Measurements from ENCODE around the gene ZNF582. TPM values are rescaled to one million over a fixed set of nuclear protein-coding genes. Genes with fewer than 3 reads are reported as not detected.
A peak's percentile ranks its signal among the peaks of the same experiment; 100 is the strongest.

ZNF582 gene
- 1 to 10 TPM; 1.9 to 3.3 TPM for total RNA-seq

DNA sequence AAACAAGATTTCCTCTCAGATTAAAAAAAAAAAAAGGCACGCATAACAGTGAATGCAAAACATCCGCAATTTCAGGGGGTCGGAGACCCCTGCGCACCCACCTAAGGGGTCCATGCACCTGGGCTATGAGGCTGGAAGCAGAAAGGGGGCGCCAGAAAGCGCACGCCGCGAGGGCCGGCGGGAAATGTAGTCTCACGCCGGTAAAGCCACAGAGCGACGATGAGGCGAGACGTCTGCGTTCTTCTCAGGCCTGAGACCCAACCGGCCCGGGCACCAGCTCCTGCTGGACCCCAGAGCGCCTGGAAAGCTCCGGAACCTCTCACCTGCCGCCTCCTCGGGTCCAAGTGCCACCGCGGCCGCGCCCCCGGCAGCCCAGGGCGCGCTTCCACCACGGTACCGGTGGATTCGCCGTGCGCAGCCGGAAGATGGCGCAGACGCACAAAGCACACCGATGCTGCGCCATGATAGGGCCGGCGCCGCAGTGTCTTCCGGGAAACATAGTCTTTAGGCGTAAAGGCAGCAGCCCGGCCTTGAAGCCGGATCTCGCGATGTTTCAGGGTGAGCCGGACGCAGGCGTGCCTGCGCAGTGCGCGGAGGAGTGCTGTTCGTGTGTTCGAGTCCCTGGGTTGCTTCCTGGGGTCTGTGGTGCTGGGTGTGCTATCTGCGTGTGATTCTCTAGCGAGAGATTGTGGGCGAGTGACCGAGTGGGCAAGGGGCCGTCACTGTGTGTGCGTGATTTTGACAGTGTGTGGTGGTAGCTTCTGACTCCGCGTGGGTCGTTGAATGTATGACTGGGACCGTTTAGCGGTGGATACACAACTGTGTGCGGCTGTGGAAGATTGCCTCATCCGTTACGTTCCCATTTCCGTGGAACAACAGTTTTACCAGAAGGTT is at the start of gene ZNF582:
Gene ZNF582 (minus strand): TSS at position 416 of the 894 bp plus-strand sequence. CDS start 1,782 bp downstream, outside the sequence.
- peaks cover 40% of the 10 kb centered on the region for H3K9me3 Mint-ChIP-seq (ENCODE audit: low read depth)
- ATAC-seq (peak; percentile 99), DNase-seq (peak; percentile 97)
- H3K4me3 Mint-ChIP-seq, result peak within 1 kb of the TSS; percentile 86
- peak within 1 kb of the TSS; percentile 91 for H3K27ac Mint-ChIP-seq
- peaks cover 13% of the 10 kb centered on the region for H3K4me1 Mint-ChIP-seq
- CTCF ChIA-PET, result interaction anchor here (1.1 kb wide), 1 partner anchor 10 kb away, joined by 3 read pairs; the partner anchor contains the start of gene ZNF583
- no peaks in the 10 kb centered on the region for H3K27me3 Mint-ChIP-seq
- H3K36me3 Mint-ChIP-seq, result peaks cover 56% of the 10 kb centered on the region

DNA sequence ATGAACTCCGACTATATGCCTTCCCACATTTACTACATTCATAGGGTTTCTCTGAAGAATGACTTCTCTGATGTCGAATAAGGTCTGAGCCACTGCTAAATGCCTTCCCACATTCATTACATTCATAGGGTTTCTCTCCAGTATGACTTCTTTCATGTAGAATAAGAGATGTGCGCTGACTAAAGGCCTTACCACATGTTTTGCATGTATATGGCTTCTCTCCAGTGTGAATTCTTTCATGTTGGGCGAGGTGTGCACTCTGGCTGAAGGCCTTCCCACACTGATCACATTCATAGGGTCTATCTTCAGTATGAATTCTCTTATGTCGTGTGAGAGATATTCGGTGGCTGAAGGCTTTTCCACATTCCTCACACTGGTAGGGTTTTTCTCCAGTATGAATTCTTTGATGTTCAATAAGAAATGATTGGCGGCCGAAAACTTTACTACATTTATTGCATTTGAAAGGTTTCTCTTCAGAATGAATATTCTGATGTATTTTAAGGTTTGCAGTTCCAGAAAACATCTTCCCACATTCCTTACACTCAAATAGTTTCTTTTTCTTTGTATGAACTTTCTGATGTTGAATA is 48.0 kb upstream of the ZNF582 start:
- CTCF ChIA-PET, result no interaction called here
- no peak for DNase-seq
- peaks cover 9% of the 10 kb centered on the region for H3K36me3 Mint-ChIP-seq
- H3K27ac Mint-ChIP-seq, result no peak overlapping the region
- no peaks in the 10 kb centered on the region for H3K4me1 Mint-ChIP-seq
- no peak overlapping the region for H3K4me3 Mint-ChIP-seq
- peaks cover 55% of the 10 kb centered on the region for H3K9me3 Mint-ChIP-seq (ENCODE audit: low read depth)
- ATAC-seq, result no peak
- H3K27me3 Mint-ChIP-seq, result no peaks in the 10 kb centered on the region

DNA sequence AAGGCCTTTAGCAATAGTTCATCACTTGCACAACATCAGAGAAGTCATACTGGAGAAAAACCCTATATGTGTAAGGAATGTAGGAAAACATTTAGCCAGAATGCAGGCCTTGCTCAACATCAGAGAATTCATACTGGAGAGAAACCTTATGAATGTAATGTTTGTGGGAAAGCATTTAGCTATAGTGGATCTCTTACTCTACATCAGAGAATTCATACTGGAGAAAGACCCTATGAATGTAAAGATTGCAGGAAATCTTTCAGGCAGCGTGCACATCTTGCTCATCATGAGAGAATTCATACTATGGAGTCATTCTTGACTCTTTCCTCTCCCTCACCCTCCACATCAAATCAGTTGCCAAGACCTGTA is 30.6 kb upstream of the ZNF582 start:
- CTCF ChIA-PET, result no interaction called here
- no peak for ATAC-seq

DNA sequence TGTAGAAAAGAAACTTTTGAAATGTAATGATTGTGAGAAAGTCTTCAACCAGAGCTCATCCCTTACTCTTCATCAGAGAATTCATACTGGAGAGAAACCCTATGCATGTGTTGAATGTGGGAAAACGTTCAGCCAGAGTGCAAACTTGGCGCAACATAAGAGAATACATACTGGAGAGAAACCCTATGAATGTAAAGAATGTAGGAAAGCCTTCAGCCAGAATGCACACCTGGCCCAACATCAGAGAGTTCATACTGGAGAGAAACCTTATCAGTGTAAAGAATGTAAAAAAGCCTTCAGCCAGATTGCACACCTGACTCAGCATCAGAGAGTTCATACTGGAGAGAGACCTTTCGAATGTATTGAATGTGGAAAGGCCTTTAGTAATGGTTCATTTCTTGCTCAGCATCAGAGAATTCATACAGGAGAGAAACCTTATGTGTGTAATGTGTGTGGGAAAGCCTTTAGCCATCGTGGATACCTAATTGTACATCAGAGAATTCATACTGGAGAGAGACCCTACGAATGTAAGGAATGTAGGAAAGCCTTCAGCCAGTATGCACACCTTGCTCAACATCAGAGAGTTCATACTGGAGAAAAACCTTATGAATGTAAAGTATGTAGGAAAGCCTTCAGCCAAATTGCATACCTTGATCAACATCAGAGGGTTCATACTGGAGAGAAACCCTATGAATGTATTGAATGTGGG is 30.1 kb upstream of the ZNF582 start:
- CTCF ChIA-PET, result no interaction called here
- Mint-ChIP-seq H3K9me3 (ENCODE audit: low read depth) (peaks cover 57% of the 10 kb centered on the region), H3K27me3 (no peaks in the 10 kb centered on the region), H3K4me3 (no peak overlapping the region), H3K27ac (no peak overlapping the region), H3K36me3 (peaks cover 56% of the 10 kb centered on the region), H3K4me1 (no peaks in the 10 kb centered on the region)
- DNase-seq (no peak), ATAC-seq (no peak)

More for the DNA sequence above, 30.6 kb upstream of the ZNF582 start:
- H3K36me3 Mint-ChIP-seq, result peaks cover 51% of the 10 kb centered on the region
- DNase-seq, result no peak
- no peak overlapping the region for H3K27ac Mint-ChIP-seq
- H3K4me3 Mint-ChIP-seq, result no peak overlapping the region
- H3K27me3 Mint-ChIP-seq, result no peaks in the 10 kb centered on the region
- no peaks in the 10 kb centered on the region for H3K4me1 Mint-ChIP-seq
- peaks cover 54% of the 10 kb centered on the region for H3K9me3 Mint-ChIP-seq (ENCODE audit: low read depth)

DNA sequence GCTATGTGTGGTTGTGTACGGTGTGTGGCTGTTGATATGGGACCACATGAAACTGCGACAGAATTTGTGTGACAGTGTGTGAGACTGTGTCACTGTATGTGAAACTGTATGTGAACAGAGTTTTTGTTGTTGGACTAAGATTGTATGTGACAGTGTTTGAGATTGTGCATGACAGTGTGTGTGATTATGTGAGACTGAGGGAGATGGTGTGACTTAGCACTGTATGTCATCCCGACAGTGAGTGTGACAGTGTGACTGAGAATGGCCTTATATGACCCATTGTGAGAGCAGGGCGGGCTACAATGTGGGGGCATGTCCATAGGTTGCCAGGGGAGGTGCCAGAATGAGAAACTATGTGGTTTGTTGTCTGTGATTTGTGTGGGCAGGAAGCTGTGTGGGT is 11.7 kb upstream of the ZNF582 start:
- DNase-seq (peak; percentile 43), ATAC-seq (no peak)
- CTCF ChIA-PET, result no interaction called here
- no peaks in the 10 kb centered on the region for H3K27me3 Mint-ChIP-seq
- peaks cover 64% of the 10 kb centered on the region for H3K36me3 Mint-ChIP-seq
- peak overlapping the region; percentile 79 for H3K4me3 Mint-ChIP-seq
- peak overlapping the region; percentile 80 for H3K27ac Mint-ChIP-seq
- peaks cover 46% of the 10 kb centered on the region for H3K9me3 Mint-ChIP-seq (ENCODE audit: low read depth)
- peaks cover 17% of the 10 kb centered on the region for H3K4me1 Mint-ChIP-seq

DNA sequence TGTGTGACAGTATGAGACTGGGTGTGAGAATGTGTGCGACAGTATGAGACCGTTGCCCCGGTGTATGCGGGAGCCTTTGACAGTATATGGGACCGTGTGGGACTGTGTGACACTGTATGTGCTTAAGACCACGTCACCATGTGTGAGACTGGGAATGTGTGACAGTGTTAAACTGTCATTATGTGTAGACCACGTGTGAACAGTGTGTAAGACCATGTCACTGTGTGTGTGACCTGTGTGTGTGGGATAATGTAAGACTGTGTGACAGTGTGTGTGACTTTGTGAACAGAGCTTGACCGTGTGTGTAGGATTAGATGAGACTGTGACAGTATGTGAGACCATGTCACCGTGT is 11.3 kb upstream of the ZNF582 start:
- ATAC-seq (peak; percentile 3), DNase-seq (peak; percentile 42)
- Mint-ChIP-seq H3K27me3 (no peaks in the 10 kb centered on the region), H3K4me1 (peaks cover 17% of the 10 kb centered on the region), H3K27ac (peak overlapping the region; percentile 80), H3K9me3 (ENCODE audit: low read depth) (peaks cover 43% of the 10 kb centered on the region), H3K36me3 (peaks cover 62% of the 10 kb centered on the region), H3K4me3 (peak overlapping the region; percentile 79)
- CTCF ChIA-PET, result no interaction called here

DNA sequence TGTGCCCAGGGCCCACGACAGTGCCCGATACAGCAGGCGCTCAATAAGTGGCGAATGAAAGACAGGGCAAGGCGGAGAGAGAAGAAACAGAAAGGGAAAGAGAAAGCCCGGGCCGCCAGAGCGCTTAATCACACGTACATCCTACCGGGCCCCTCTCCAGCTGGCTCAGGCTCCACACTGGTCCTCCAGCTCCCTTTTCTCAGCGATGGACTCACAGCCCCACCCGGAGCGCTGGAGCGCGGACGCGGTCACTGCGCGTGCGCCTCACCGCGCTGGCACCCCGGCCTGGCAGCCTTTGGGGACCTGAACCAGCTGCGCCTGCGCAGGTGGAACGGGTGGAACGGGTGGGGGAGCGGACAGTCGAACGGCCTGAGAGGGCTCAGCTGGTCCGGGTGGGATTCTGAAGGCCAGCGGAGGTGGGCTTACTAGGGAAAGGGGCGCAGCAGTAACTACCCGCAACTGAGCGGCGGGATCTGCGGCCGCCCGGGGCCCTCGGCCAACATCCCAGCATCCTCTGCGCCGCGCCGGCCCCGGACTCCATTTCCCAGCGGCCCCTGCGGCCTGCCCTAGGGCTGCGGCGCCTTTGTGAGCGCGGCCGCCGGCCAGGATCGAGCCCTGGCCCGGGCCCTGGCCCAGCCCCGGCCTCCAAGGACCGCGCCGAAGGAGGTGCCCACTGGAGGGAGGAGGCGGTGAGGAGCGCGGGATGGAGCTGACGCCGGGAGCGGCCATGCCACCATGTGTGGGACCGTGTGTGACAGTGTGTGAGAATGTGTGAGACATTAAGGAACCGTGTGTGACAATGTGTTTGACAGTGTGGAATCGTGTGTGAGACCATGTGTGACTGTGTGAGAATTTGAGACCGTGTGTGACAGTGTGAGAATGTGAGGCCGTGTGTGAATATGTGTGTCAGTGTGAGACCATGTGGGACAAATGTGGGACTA is 10.7 kb upstream of the ZNF582 start, which contains the start of gene ZNF583:
Gene ZNF583 (plus strand): TSS at position 569 of the 941 bp plus-strand sequence. CDS start 2,783 bp downstream, outside the sequence.
- Mint-ChIP-seq H3K36me3 (peaks cover 64% of the 10 kb centered on the region), H3K4me1 (peaks cover 17% of the 10 kb centered on the region), H3K27me3 (no peaks in the 10 kb centered on the region), H3K4me3 (peak within 1 kb of the TSS; percentile 79), H3K9me3 (ENCODE audit: low read depth) (peaks cover 45% of the 10 kb centered on the region), H3K27ac (peak within 1 kb of the TSS; percentile 80)
- CTCF ChIA-PET, result interaction anchor here (0.7 to 1.0 kb wide), 4 partner anchors 9 to 133 kb away, joined by 3 to 4 read pairs (median 3); partner anchors contain the start of gene ZNF582
- ATAC-seq (peak; percentile 91), DNase-seq (peak; percentile 94)

DNA sequence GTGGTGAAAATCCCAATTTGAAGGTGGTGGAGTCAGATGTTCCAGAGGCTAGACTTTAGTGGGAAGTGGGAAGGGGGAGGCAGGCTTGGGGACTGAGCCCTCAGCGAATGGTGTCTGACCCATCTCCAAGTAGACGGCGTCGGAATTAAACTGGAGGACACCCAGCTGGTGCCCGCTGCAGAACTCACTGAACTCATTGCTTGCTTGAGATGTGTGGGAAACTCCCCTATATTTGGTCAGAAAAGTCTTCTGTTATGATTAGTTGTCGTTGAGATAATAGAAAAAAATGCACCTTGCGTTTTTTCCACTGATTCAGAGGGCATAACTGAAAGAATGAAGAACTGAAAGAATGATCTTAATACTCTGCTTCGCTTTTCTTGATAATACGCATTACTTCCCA is 9.9 kb upstream of the ZNF582 start:
- H3K36me3 Mint-ChIP-seq, result peaks cover 64% of the 10 kb centered on the region
- no peak for ATAC-seq

DNA sequence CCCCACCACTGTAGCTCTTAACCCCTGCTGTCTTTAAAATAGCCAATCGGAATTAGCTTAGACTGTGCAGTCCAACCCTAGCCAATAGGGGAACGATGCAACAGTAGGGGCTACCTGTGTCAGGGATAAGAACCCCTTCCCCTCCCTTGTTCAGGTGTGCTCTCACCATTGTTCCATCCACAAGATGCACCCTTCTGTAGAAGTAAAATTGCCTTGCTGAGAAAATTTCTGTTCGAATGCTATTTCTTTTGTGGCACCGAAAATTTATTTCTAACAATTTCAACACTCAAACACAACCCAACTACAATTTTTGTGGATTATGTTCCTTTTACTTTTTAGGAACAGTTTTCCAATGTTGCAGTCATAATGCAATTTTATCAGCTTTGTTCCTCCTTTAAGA is 7.2 kb upstream of the ZNF582 start:
- Mint-ChIP-seq H3K36me3 (peaks cover 53% of the 10 kb centered on the region), H3K4me3 (no peak overlapping the region), H3K27me3 (no peaks in the 10 kb centered on the region), H3K27ac (no peak overlapping the region), H3K9me3 (ENCODE audit: low read depth) (peaks cover 41% of the 10 kb centered on the region), H3K4me1 (peaks cover 17% of the 10 kb centered on the region)
- no peak for DNase-seq
- CTCF ChIA-PET, result no interaction called here
- ATAC-seq, result no peak

More for the DNA sequence above, 9.9 kb upstream of the ZNF582 start:
- CTCF ChIA-PET, result interaction anchor here (0.7 to 1.0 kb wide), 5 partner anchors 9 to 134 kb away, joined by 3 to 4 read pairs (median 3); partner anchors contain the start of gene ZNF582
- Mint-ChIP-seq H3K27ac (peak overlapping the region; percentile 80), H3K4me3 (peak overlapping the region; percentile 79), H3K27me3 (no peaks in the 10 kb centered on the region), H3K4me1 (peaks cover 17% of the 10 kb centered on the region), H3K9me3 (ENCODE audit: low read depth) (peaks cover 42% of the 10 kb centered on the region)
- no peak for DNase-seq

DNA sequence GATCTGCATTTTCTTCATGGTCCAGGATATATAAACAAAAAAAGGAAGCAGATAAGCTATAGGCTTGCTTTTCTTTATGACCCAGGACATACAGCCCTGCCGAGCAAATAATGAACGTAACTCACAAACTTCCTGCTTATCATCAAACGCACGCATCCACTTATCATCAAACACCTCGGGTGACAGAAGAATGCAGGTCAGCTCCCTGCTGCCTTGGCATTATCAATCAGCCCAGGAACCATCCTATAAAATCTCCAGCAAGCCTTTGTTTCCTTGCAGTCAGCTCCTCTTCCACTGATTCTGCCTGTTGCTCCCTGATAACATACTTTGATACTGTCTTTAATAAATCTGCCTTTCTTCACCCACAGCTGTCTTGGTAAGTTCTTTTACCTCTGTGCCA is 5.5 kb upstream of the ZNF582 start:
- Mint-ChIP-seq H3K27ac (no peak overlapping the region), H3K9me3 (ENCODE audit: low read depth) (peaks cover 38% of the 10 kb centered on the region), H3K4me1 (peaks cover 7% of the 10 kb centered on the region), H3K4me3 (no peak overlapping the region), H3K27me3 (no peaks in the 10 kb centered on the region), H3K36me3 (peaks cover 49% of the 10 kb centered on the region)
- DNase-seq (no peak), ATAC-seq (no peak)
- CTCF ChIA-PET, result no interaction called here

DNA sequence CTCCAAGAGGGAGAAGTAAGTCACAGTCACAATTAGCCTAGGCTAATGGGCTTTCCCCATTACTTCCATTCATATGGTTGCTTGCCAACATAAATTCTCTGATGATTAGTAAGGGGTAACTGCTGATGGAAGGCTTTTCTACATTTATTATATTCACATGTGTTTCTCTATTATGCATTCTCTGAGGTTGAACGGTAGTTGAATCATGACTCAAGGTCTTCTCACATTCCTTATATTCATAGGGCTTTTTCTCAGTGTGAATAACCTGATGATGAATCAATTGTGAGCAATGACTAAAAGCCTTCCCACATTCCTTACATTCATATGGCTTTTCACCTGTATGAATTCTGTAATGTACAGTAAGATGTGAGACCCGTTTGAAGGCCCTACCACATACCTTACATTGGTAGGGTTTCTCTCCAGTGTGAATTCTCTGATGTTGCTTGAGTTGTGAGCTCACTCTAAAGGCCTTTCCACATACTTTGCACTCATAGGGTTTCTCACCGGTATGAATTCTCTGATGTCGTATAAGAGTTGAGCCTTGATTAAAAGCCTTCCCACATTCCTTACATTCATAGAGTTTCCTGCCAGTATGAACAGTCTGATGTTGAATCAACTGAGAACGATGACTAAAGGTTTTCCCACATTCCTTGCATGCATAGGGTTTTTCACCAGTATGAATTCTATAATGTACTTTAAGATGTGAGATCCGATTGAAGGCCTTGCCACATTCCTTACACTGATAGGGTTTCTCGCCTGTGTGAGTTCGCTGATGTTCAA is 9.3 kb downstream of the ZNF582 start:
- Mint-ChIP-seq H3K9me3 (ENCODE audit: low read depth) (peaks cover 43% of the 10 kb centered on the region), H3K4me1 (peaks cover 6% of the 10 kb centered on the region), H3K36me3 (peaks cover 36% of the 10 kb centered on the region), H3K27ac (no peak overlapping the region), H3K27me3 (no peaks in the 10 kb centered on the region), H3K4me3 (no peak overlapping the region)
- CTCF ChIA-PET, result no interaction called here
- no peak for ATAC-seq
- DNase-seq, result no peak
